Panc1 (cell line): Measurements from ENCODE around the gene CFAP43. TPM values are rescaled to one million over a fixed set of nuclear protein-coding genes. Genes with fewer than 3 reads are reported as not detected.
A peak's percentile ranks its signal among the peaks of the same experiment; 100 is the strongest.

Experiments used
- ATAC-seq: fragments of 200-7000 bp; cut with Tn5 transposase; 2 replicates; pipeline ENCODE4 v1.9.1; 2020; ENCODE audit warnings: mild to moderate bottlenecking, moderate library complexity
- Bru-seq: library from RNA; stranded (reverse); fragments of 400-500 nt; gene quantifications from one replicate; lab custom pipeline; 2021; lab: Mats Ljungman, UMichigan
- BruChase-seq, 2 experiments: library from RNA; stranded (reverse); fragments of 400-500 nt; gene quantifications; one replicate each; lab custom pipeline; 2021; lab: Mats Ljungman, UMichigan
- BruUV-seq: library from RNA; stranded (reverse); fragments of 400-500 nt; replicated peaks from 2 replicates; lab custom pipeline; 2021; lab: Mats Ljungman, UMichigan
- CTCF ChIA-PET: fragments of 300-600 bp; sonication (Branson Sonifier 250); formaldehyde crosslinking; loops from one replicate; lab custom pipeline; 2022; ENCODE audit warnings: antibody characterized with exemption; lab: Charles Lee
- POLR2A ChIA-PET: fragments of 300-600 bp; sonication (Branson Sonifier 250); formaldehyde crosslinking; loops from one replicate; lab custom pipeline; 2022; ENCODE audit warnings: antibody characterized with exemption; lab: Charles Lee
- DNase-seq: peaks from one replicate; pipeline ENCODE4 v3.0.0-alpha.2; 2010; ENCODE audit warnings: low read depth, low spot score
- H3K27ac ChIP-seq: 2 replicates; pipeline ENCODE4 v1.5.1; 2011; ENCODE audit warnings: mild to moderate bottlenecking, low read length, inconsistent platforms
- H3K27me3 ChIP-seq: fragments of 200-500 bp; sonication (Bioruptor generic); 2 replicates; pipeline ENCODE4 v1.6.0; 2014; ENCODE audit warnings: low read length, inconsistent platforms; ENCODE audit not compliant: control insufficient read depth, insufficient read depth
- H3K36me3 ChIP-seq: fragments of 200-500 bp; sonication (Bioruptor generic); 2 replicates; pipeline ENCODE4 v1.5.1; 2014; ENCODE audit warnings: inconsistent platforms, mild to moderate bottlenecking, low read length, moderate library complexity; ENCODE audit not compliant: control insufficient read depth, insufficient read depth
- H3K4me1 ChIP-seq: 2 replicates; pipeline ENCODE4 v1.5.1; 2011; ENCODE audit warnings: inconsistent platforms, mild to moderate bottlenecking, low read length, moderate library complexity; ENCODE audit not compliant: control insufficient read depth, insufficient read depth
- H3K4me3 ChIP-seq, 2 experiments: 2 replicates each; pipeline ENCODE4 v1.5.1; 2011 to 2012; ENCODE audit warnings: low read depth in 2 of 2, low read length in 2 of 2, mild to moderate bottlenecking in 2 of 2, inconsistent platforms in 1 of 2, moderate library complexity in 1 of 2
- H3K9me3 ChIP-seq: fragments of 200-500 bp; sonication (Bioruptor generic); 2 replicates; pipeline ENCODE4 v1.5.1; 2014; ENCODE audit warnings: low read depth, mild to moderate bottlenecking, inconsistent platforms, low read length, moderate library complexity; ENCODE audit not compliant: control insufficient read depth, insufficient read depth
- CTCF ChIP-seq: fragments of 450-650 bp; IDR thresholded peaks from 2 replicates; pipeline ENCODE4 v1.5.1; 2017; ENCODE audit warnings: mild to moderate bottlenecking
- POLR2AphosphoS5 ChIP-seq: IDR thresholded peaks from 2 replicates; pipeline ENCODE4 v1.6.1; 2012; ENCODE audit warnings: mild to moderate bottlenecking, low read depth, low read length, moderate library complexity
- SIN3A ChIP-seq: IDR thresholded peaks from 2 replicates; pipeline ENCODE4 v1.6.1; 2012; ENCODE audit warnings: low read depth, mild to moderate bottlenecking, low read length, moderate library complexity, borderline replicate concordance; ENCODE audit not compliant: insufficient read depth
- TCF7L2 ChIP-seq: IDR thresholded peaks from 2 replicates; pipeline ENCODE4 v1.6.1; 2011; ENCODE audit warnings: mild to moderate bottlenecking, low read depth, low read length, inconsistent platforms
- in situ Hi-C: cut with HindIII; loops from 2 replicates; pipeline ENCODE4 v1.10.0; 2016; ENCODE audit warnings: low sequenced_read_pairs, low pct_unique_long_range_greater_than_20kb
- intact Hi-C: fragments of 100-400 bp; cut with micrococcal nuclease; formaldehyde crosslinking; loops from one replicate; pipeline ENCODE4 v1.10.0; 2022; ENCODE audit not compliant: unreplicated experiment
- long read RNA-seq: library from polyadenylated mRNA; unstranded; transcript quantifications from one replicate; pipeline ENCODE4 v2.0.0, GENCODE V29; 2021; ENCODE audit not compliant: unreplicated experiment
- polyA plus RNA-seq: library from polyadenylated mRNA; unstranded; fragments of >200 nt; gene quantifications from one replicate; pipeline ENCODE4 v1.2.1, GENCODE V29; 2012; ENCODE audit warnings: missing spikeins; ENCODE audit not compliant: insufficient read length
- total RNA-seq: library from RNA; stranded (reverse); gene quantifications from one replicate; pipeline ENCODE4 v1.2.1, GENCODE V29; 2021; ENCODE audit not compliant: unreplicated experiment
- TF ChIP-seq, protein P1 (sequence below), 2 experiments: IDR thresholded peaks; 2 replicates each; pipeline ENCODE4 v1.6.1; 2011 to 2012; ENCODE audit warnings: low read depth in 2 of 2, control low read depth in 1 of 2, low read length in 1 of 2, mild to moderate bottlenecking in 1 of 2, moderate library complexity in 1 of 2; ENCODE audit not compliant: insufficient read depth in 1 of 2

Gene CFAP43, protein sequence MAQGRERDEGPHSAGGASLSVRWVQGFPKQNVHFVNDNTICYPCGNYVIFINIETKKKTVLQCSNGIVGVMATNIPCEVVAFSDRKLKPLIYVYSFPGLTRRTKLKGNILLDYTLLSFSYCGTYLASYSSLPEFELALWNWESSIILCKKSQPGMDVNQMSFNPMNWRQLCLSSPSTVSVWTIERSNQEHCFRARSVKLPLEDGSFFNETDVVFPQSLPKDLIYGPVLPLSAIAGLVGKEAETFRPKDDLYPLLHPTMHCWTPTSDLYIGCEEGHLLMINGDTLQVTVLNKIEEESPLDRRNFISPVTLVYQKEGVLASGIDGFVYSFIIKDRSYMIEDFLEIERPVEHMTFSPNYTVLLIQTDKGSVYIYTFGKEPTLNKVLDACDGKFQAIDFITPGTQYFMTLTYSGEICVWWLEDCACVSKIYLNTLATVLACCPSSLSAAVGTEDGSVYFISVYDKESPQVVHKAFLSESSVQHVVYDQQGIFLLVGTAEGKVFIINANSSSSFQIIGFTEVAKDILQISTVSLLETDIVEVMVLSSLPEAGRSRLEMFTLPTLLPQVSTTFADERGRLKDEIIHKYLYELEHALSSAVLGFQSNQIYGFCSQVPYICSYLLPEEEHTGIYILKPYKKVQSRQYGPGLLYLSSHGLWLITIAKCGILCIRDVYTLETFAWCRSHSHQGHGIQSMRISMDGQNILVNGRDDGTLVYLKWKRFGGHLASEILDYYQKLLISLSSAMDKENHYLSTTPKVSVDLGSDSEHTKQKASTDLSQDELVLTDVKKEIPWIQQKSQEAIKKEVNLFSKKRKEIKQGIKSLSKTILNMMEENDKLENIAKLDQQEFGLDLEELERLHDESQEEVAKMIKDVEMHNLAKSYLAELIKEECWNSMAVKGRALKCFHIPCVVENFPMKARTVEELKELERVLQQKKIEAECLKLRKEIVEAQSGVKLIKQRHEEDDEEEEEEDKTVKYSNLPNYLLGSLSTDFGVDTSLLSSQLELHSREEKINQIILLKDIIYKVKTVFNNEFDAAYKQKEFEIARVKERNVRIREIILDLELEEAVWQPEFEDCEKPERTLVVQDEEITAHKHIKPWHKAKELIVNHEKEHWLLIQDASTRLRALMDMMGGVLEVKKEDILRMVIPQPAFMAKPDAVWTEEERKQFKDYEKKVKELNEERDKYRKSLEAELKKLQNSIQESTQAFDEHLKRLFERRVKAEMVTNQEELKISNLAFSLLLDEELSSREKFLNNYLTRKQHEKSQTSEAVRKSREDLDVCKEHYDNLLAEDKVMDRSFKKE (N-terminal part only)
- total RNA-seq (0.21 TPM), Bru-seq, nascent RNA (percentile 26 among the genes with signal in this experiment), BruChase-seq, experiment 1, labeled RNA remaining after a 2-hour chase (percentile 29 among the genes with signal in this experiment), BruChase-seq, experiment 2, labeled RNA remaining after a 6-hour chase (percentile 25 among the genes with signal in this experiment)
- 0.16 TPM for polyA plus RNA-seq
- long read RNA-seq, partial matches to known transcripts = 0 of 1 reads
- long read RNA-seq, other reads (novel, unspliced or antisense) = 1 of 1 reads

- peak; percentile 100 for ATAC-seq
- BruUV-seq = no TSS peak
- peak within 1 kb of the TSS; percentile 73 for H3K27ac ChIP-seq
- peaks cover 5% of the 10 kb centered on the region; the same call in 1 of the 2 replicates for H3K9me3 ChIP-seq
- H3K36me3 ChIP-seq = no peaks in the 10 kb centered on the region; the same call in 1 of the 2 replicates
- peak; percentile 81 for DNase-seq
- ChIA-PET CTCF (interaction anchor here (1.0 kb wide), 1 partner anchor 35 kb away, joined by 7 read pairs; no protein-coding TSS in a partner anchor), POLR2A (interaction anchor here (0.6 to 1.0 kb wide), 4 partner anchors 25 to 324 kb away, joined by 3 to 6 read pairs (median 4); no protein-coding TSS in a partner anchor)
- TF ChIP-seq SIN3A (peak; percentile 100), POLR2AphosphoS5 (no peak), TCF7L2 (peak; percentile 77)
- in situ Hi-C loops (no loop called here), intact Hi-C loops (no loop called here)
- H3K4me3 ChIP-seq = peak within 1 kb of the TSS; percentile 71 to 90
- H3K4me1 ChIP-seq = peaks cover 6% of the 10 kb centered on the region
- peaks cover 6% of the 10 kb centered on the region; the same call in 1 of the 2 replicates for H3K27me3 ChIP-seq
Measured at GRCh38 chr10:104231784-104232612, at the start of gene CFAP43. Gene CFAP43 (minus strand): TSS chr10:104232364. CDS start chr10:104232246, 118 bp downstream.

DNA sequence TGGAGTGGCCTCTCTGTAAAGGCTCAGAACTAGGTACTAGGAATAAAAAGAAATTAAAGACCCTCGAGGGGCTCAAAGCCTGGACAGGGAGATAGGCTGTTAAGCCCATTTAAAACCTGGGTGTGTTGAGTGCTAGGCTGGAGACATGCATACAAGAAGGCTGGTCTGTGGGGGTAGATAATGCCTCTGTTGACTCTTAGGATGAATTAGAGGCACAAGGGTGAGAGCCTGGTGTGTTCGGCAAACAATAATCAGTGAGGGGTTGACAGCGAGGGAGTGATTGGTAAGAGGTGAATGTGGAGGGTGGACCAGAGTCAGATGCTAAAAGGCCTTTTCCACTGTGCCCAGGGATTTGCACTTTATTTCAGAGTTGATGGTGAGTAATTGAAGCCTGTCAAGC lies 49.5 kb upstream of the CFAP43 start:
- POLR2A ChIA-PET = no interaction called here
- TF ChIP-seq, protein P1, sequence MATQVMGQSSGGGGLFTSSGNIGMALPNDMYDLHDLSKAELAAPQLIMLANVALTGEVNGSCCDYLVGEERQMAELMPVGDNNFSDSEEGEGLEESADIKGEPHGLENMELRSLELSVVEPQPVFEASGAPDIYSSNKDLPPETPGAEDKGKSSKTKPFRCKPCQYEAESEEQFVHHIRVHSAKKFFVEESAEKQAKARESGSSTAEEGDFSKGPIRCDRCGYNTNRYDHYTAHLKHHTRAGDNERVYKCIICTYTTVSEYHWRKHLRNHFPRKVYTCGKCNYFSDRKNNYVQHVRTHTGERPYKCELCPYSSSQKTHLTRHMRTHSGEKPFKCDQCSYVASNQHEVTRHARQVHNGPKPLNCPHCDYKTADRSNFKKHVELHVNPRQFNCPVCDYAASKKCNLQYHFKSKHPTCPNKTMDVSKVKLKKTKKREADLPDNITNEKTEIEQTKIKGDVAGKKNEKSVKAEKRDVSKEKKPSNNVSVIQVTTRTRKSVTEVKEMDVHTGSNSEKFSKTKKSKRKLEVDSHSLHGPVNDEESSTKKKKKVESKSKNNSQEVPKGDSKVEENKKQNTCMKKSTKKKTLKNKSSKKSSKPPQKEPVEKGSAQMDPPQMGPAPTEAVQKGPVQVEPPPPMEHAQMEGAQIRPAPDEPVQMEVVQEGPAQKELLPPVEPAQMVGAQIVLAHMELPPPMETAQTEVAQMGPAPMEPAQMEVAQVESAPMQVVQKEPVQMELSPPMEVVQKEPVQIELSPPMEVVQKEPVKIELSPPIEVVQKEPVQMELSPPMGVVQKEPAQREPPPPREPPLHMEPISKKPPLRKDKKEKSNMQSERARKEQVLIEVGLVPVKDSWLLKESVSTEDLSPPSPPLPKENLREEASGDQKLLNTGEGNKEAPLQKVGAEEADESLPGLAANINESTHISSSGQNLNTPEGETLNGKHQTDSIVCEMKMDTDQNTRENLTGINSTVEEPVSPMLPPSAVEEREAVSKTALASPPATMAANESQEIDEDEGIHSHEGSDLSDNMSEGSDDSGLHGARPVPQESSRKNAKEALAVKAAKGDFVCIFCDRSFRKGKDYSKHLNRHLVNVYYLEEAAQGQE (IDR thresholded peaks at IDR 0.05; ENCODE audit: insufficient read depth in 1 of 2, low read depth in 2 of 2, low read length in 1 of 2) = no peak
- no peak for TF ChIP-seq CTCF
- TF ChIP-seq TCF7L2 = no peak
- TF ChIP-seq POLR2AphosphoS5 = no peak
- no peak for TF ChIP-seq SIN3A
- CTCF ChIA-PET = no interaction called here
- intact Hi-C loops (no loop called here), in situ Hi-C loops (no loop called here)
- BruUV-seq = no TSS peak
- no peaks in the 10 kb centered on the region for H3K27me3 ChIP-seq
- DNase-seq (no peak), ATAC-seq (no peak)
- H3K27ac ChIP-seq = no peak overlapping the region
- H3K9me3 ChIP-seq = no peaks in the 10 kb centered on the region
- no peaks in the 10 kb centered on the region for H3K4me1 ChIP-seq
- no peaks in the 10 kb centered on the region for H3K36me3 ChIP-seq
- H3K4me3 ChIP-seq = no peak overlapping the region
